RWPE2 (cell line): ENCODE data around the gene ABL1.

ENCODE experiments used
- ATAC-seq: fragments of 200-7000 bp; cut with Tn5 transposase; 3 replicates; pipeline ENCODE4 v1.9.1; 2021; ENCODE audit warnings: low read depth
- DNase-seq: peaks from one replicate; pipeline ENCODE4 v3.0.0-alpha.2; 2020; ENCODE audit warnings: low spot score
- H3K27ac ChIP-seq: fragments of 450-650 bp; 2 replicates; pipeline ENCODE4 v1.5.1; 2017; ENCODE audit warnings: mild to moderate bottlenecking; ENCODE audit not compliant: poor library complexity, severe bottlenecking
- H3K27me3 ChIP-seq: fragments of 250-450 bp; sonication (Bioruptor Pico); 2 replicates; pipeline ENCODE4 v1.5.1; 2021; ENCODE audit warnings: mild to moderate bottlenecking, moderate library complexity; ENCODE audit not compliant: insufficient read depth, poor library complexity, severe bottlenecking
- H3K36me3 ChIP-seq: fragments of 250-450 bp; sonication (Bioruptor Pico); 2 replicates; pipeline ENCODE4 v1.5.1; 2020; ENCODE audit warnings: low read depth, mild to moderate bottlenecking, moderate library complexity
- H3K4me1 ChIP-seq: fragments of 250-450 bp; sonication (Bioruptor Pico); 2 replicates; pipeline ENCODE4 v1.5.1; 2021; ENCODE audit warnings: mild to moderate bottlenecking, moderate library complexity; ENCODE audit not compliant: insufficient read depth, poor library complexity, severe bottlenecking
- H3K4me3 ChIP-seq: fragments of 250-450 bp; sonication (Bioruptor Pico); 2 replicates; pipeline ENCODE4 v1.5.1; 2021; ENCODE audit warnings: mild to moderate bottlenecking, moderate library complexity; ENCODE audit not compliant: severe bottlenecking
- H3K9me3 ChIP-seq: fragments of 250-450 bp; sonication (Bioruptor Pico); 2 replicates; pipeline ENCODE4 v1.5.1; 2021; ENCODE audit warnings: mild to moderate bottlenecking, moderate library complexity; ENCODE audit not compliant: severe bottlenecking
- TF ChIP-seq, protein P1 (sequence below): fragments of 450-650 bp; IDR thresholded peaks from one replicate; pipeline ENCODE4 v1.5.1; 2017; ENCODE audit warnings: mild to moderate bottlenecking, moderate library complexity; ENCODE audit not compliant: poor library complexity, severe bottlenecking

Gene ABL1

DNA sequence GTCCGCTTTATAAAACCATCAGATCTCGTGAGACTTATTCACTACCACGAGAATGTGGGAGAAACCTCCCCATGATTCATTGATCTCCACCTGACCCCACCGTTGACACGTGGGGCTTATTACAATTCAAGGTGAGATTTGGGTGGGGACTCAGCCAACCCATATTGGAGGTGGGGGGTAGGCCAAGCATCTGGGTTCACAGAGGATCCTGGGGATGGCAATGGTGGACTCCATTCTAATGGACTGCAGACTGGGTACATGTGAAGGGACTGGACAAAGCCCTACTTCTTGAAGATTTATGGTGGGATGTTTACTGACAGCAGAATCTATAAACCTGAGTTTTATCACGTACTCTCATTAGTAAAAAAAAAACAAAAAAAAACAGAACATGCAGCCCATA is 46.5 kb downstream of the ABL1 start:
- Histone ChIP-seq H3K9me3 (peaks cover 7% of the 10 kb centered on the region), H3K27me3 (no peaks in the 10 kb centered on the region), H3K27ac (no peak overlapping the region), H3K36me3 (peaks cover 74% of the 10 kb centered on the region), H3K4me3 (no peak overlapping the region), H3K4me1 (peaks cover 9% of the 10 kb centered on the region)
- ATAC-seq: no peak
- no peak for DNase-seq
- TF ChIP-seq, protein P1, sequence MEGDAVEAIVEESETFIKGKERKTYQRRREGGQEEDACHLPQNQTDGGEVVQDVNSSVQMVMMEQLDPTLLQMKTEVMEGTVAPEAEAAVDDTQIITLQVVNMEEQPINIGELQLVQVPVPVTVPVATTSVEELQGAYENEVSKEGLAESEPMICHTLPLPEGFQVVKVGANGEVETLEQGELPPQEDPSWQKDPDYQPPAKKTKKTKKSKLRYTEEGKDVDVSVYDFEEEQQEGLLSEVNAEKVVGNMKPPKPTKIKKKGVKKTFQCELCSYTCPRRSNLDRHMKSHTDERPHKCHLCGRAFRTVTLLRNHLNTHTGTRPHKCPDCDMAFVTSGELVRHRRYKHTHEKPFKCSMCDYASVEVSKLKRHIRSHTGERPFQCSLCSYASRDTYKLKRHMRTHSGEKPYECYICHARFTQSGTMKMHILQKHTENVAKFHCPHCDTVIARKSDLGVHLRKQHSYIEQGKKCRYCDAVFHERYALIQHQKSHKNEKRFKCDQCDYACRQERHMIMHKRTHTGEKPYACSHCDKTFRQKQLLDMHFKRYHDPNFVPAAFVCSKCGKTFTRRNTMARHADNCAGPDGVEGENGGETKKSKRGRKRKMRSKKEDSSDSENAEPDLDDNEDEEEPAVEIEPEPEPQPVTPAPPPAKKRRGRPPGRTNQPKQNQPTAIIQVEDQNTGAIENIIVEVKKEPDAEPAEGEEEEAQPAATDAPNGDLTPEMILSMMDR: no peak

DNA sequence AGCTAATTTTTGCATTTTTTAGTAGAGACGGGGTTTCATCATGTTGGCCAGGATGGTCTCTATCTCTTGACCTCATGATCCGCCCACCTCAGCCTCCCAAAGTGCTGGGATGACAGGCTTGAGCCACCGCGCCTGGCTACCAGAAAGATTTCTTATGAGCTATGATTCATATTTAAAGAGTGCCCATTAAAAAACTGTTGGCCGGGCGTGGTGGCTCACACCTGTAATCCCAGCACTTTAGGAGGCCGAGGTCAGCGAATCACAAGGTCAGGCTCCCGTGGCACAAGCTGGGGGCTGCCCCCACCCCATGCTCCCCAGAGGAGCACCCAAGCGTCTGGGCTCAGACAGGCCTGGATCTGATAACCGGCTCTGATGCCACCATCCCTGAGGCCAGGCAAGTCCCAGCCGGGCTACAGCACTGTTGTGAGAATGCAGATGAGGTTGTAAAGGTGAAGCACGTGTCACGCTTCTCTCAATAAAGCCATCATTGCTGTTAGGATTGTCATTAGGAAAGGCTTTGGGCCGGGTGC is 47.7 kb downstream of the ABL1 start:
- peaks cover 9% of the 10 kb centered on the region for H3K4me1 ChIP-seq
- peaks cover 10% of the 10 kb centered on the region for H3K9me3 ChIP-seq
- DNase-seq: no peak
- no peak for ATAC-seq
- TF ChIP-seq, protein P1: no peak
- no peaks in the 10 kb centered on the region for H3K27me3 ChIP-seq
- peaks cover 86% of the 10 kb centered on the region for H3K36me3 ChIP-seq
- H3K27ac ChIP-seq: no peak overlapping the region
- no peak overlapping the region for H3K4me3 ChIP-seq

DNA sequence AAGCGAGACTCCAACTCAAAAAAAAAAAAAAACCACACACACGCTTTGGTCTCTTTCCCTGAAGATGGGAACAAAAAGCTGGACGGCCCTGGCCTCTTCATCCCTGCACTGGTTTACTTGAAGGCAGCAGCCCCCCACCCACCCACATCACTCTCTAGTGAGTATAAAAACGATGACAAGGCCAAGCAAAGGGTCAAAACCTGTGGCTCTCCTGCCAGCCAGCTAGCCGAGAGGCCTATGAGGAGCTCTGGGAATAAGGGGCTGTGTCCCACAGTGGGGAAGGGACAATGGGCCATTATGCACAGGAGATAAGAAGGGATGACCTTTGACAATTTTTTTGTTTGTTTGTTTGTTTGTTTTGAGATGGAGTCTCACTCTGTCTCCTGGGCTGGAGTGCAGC is 48.4 kb downstream of the ABL1 start:
- TF ChIP-seq, protein P1: no peak
- no peaks in the 10 kb centered on the region for H3K27me3 ChIP-seq
- H3K9me3 ChIP-seq: peaks cover 14% of the 10 kb centered on the region
- H3K36me3 ChIP-seq: peaks cover 84% of the 10 kb centered on the region
- no peak overlapping the region for H3K4me3 ChIP-seq
- DNase-seq: no peak
- no peak for ATAC-seq
- H3K27ac ChIP-seq: no peak overlapping the region
- peaks cover 9% of the 10 kb centered on the region for H3K4me1 ChIP-seq

DNA sequence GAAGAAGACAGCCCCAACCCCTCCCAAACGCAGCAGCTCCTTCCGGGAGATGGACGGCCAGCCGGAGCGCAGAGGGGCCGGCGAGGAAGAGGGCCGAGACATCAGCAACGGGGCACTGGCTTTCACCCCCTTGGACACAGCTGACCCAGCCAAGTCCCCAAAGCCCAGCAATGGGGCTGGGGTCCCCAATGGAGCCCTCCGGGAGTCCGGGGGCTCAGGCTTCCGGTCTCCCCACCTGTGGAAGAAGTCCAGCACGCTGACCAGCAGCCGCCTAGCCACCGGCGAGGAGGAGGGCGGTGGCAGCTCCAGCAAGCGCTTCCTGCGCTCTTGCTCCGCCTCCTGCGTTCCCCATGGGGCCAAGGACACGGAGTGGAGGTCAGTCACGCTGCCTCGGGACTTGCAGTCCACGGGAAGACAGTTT is 49.1 kb downstream of the ABL1 start:
- Histone ChIP-seq H3K9me3 (peaks cover 14% of the 10 kb centered on the region), H3K4me1 (peaks cover 9% of the 10 kb centered on the region), H3K4me3 (no peak overlapping the region), H3K27ac (no peak overlapping the region), H3K36me3 (peaks cover 80% of the 10 kb centered on the region), H3K27me3 (no peaks in the 10 kb centered on the region)
- DNase-seq: no peak
- ATAC-seq: no peak
- TF ChIP-seq, protein P1: no peak
